Breast epithelium (tissue), 4 donors: Measurements from ENCODE around the gene SNPH. TPM values are rescaled to one million over a fixed set of nuclear protein-coding genes. Genes with fewer than 3 reads are reported as not detected.
"Not testable (repeated sequence)": the region's sequence is repeated elsewhere in the genome, so short reads cannot be mapped to it uniquely, and the experiment has no call there.

Experiments used
- DNase-seq, 2 donors: peaks; one replicate each; pipeline ENCODE4 v3.0.0-alpha.2; 2019; ENCODE audit warnings: low spot score in 2 of 2
- H3K27ac ChIP-seq, 2 donors: fragments of 200-600 bp; sonication (generic) in 1 of 2; one replicate each; pipeline ENCODE4 v1.5.1; 2016 to 2019; ENCODE audit warnings: mild to moderate bottlenecking in 1 of 2
- H3K27me3 ChIP-seq, 2 donors: fragments of 200-600 bp; sonication (generic) in 1 of 2; one replicate each; pipeline versions ENCODE4 v1.5.1 to v1.6.0; 2017 to 2019; ENCODE audit warnings: control low read depth in 1 of 2, mild to moderate bottlenecking in 1 of 2
- H3K36me3 ChIP-seq: fragments of 200-600 bp; one replicate; pipeline ENCODE4 v1.5.1; 2019
- H3K4me1 ChIP-seq, 2 donors: fragments of 200-600 bp; sonication (generic); one replicate each; pipeline ENCODE4 v1.5.1; 2016 to 2019; ENCODE audit warnings: control low read depth in 1 of 2
- H3K4me3 ChIP-seq, 3 donors: fragments of 200-600 bp; sonication (generic); 1 replicate in 2 of 3; 2 replicates in 1 of 3; pipeline ENCODE4 v1.5.1; 2016 to 2019; ENCODE audit warnings: mild to moderate bottlenecking in 3 of 3, moderate library complexity in 2 of 3
- H3K9me3 ChIP-seq, 2 donors: fragments of 200-600 bp; sonication (generic) in 1 of 2; one replicate each; pipeline ENCODE4 v1.5.1; 2016 to 2019; ENCODE audit warnings: control low read depth in 1 of 2
- POLR2A ChIP-seq: fragments of 450-650 bp; IDR thresholded peaks from one replicate; pipeline ENCODE4 v1.6.1; 2016; ENCODE audit warnings: antibody characterized with exemption, mild to moderate bottlenecking, moderate library complexity
- POLR2AphosphoS5 ChIP-seq, 3 donors: sonication (generic); formaldehyde crosslinking; IDR thresholded peaks; one replicate each; pipeline ENCODE4 v1.6.1; 2017; ENCODE audit warnings: antibody characterized with exemption in 3 of 3
- intact Hi-C: fragments of 100-400 bp; cut with DNase I; formaldehyde crosslinking; loops from one replicate; pipeline ENCODE4 v1.15.1; 2023; ENCODE audit warnings: low total_unique reads
- total RNA-seq, 3 donors: library from RNA; depleted of rRNA; stranded (reverse); fragments of >200 nt; gene quantifications; one replicate each; pipeline ENCODE4 v1.1.0, GENCODE V29; 2016
- TF ChIP-seq, protein P1 (sequence below), 3 donors: fragments of 450-650 bp; IDR thresholded peaks; one replicate each; pipeline ENCODE4 v1.5.1; 2016 to 2017; ENCODE audit warnings: antibody characterized with exemption in 3 of 3, mild to moderate bottlenecking in 3 of 3, moderate library complexity in 3 of 3

Gene SNPH
- total RNA-seq, 3 donors from 2014 or later: 2.3 to 4.0 (median 3.5) TPM

DNA sequence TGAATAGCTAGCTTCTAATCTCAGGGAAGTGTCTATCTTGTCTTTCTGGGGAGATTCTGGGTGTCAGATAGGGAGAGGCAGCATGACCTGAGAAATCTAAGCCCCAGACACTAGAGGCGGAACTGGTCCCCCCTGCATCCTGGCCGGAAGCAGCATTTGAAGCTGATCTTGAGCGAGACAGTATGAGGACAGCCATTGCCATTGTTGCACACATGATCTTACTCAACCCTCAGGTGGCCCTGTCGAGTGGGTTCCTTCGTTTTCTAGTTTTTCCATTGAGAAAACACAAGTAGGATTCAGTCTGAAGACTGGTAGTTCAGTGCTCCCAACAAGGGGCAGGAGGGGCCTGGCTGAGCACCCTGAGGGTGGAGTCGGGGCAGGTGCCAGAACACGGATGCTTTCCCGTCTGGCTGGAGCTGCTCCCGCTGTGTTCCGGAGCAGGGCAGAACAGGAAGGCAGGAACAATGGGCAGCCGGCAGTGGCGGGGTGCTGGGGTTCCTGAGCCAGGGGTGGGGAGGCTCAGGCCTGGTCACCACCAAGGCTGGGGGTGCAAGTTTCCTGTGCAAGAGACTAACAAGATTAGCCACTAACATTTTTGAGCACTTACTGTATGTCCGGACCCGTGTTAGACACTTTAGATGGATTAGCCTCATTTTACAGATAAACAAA lies 70.7 kb downstream of the SNPH start:
- Histone ChIP-seq H3K4me1 (no peaks in the 10 kb centered on the region), H3K27ac (peak overlapping the region; percentile 49 to 71), H3K4me3 (no peak overlapping the region), H3K9me3 (no peaks in the 10 kb centered on the region), H3K27me3 (no peaks in the 10 kb centered on the region), H3K36me3 (no peaks in the 10 kb centered on the region)
- peak; percentile 66 to 69 for DNase-seq
- no peak for TF ChIP-seq POLR2A
- TF ChIP-seq POLR2AphosphoS5 (IDR thresholded peaks at IDR 0.05): peak in 2 of 3 donors; percentile 58 to 68
- TF ChIP-seq, protein P1, sequence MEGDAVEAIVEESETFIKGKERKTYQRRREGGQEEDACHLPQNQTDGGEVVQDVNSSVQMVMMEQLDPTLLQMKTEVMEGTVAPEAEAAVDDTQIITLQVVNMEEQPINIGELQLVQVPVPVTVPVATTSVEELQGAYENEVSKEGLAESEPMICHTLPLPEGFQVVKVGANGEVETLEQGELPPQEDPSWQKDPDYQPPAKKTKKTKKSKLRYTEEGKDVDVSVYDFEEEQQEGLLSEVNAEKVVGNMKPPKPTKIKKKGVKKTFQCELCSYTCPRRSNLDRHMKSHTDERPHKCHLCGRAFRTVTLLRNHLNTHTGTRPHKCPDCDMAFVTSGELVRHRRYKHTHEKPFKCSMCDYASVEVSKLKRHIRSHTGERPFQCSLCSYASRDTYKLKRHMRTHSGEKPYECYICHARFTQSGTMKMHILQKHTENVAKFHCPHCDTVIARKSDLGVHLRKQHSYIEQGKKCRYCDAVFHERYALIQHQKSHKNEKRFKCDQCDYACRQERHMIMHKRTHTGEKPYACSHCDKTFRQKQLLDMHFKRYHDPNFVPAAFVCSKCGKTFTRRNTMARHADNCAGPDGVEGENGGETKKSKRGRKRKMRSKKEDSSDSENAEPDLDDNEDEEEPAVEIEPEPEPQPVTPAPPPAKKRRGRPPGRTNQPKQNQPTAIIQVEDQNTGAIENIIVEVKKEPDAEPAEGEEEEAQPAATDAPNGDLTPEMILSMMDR (IDR thresholded peaks at IDR 0.05): no peak
- intact Hi-C loops: no loop called here

DNA sequence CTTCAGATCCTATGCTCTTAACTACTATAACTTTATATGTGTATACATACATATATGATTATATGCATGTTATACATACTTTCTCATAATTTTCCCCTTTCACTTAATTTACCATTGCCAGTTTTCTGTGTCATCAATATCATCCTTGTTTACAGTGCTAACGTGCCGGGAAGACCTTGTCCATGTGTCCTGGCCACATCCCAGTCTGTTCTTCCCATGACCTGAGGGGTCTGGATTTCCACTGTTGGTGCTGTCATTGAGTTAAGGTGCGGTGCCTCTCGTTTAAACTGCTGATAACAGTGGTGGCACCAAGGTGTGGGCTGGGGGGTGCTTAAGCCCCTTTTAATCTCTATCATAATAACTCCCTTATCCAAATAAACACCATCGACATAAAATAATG lies 71.3 kb downstream of the SNPH start:
- Histone ChIP-seq H3K4me1 (no peaks in the 10 kb centered on the region), H3K36me3 (no peaks in the 10 kb centered on the region), H3K9me3 (no peaks in the 10 kb centered on the region), H3K4me3 (no peak overlapping the region), H3K27me3 (no peaks in the 10 kb centered on the region), H3K27ac (peak overlapping the region; percentile 49 to 71)
- TF ChIP-seq POLR2AphosphoS5 (IDR thresholded peaks at IDR 0.05) (no peak), POLR2A (no peak)
- intact Hi-C loops: no loop called here
- DNase-seq: no peak

DNA sequence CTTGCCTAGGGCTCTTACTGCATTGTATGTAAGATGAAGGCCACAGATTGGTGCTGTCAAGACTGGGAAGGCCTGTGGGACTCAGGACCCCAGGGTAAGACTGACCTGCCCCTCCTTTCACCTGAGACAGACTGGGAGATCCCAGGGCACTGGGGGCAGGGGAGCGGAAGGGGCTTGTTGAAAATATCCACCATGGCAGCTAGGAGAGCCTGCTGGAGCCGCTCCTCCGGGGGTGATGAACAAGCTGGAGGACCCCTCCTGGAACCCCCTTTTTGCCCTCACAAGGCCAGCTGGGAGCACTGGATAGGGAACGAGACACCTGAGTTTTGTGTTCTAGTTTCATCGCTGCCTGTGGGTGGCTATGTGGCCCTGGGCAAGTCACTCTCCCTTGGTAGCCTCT lies 72.0 kb downstream of the SNPH start:
- no peak for DNase-seq

DNA sequence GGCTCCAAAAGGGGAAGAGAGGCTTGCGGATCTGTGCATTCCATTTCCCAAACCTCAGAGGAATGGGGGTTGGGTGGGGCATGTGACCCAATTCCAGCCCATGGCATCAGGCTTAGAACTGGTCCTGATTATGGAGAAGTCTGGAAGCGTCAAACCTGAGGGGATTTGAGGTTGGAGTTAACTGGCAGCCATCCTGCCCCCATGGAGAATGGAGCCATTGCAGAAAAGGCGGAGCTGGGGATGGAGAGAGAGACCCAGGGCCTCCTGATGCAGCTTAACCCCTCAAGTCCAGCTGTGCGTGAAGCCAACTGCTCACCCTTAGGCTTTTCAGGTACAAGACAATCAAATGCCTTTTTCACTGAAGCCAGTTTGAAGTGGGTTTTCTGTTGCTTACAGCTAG lies 72.7 kb downstream of the SNPH start:
- Histone ChIP-seq H3K27me3 (no peaks in the 10 kb centered on the region), H3K27ac (no peak overlapping the region), H3K4me3 (no peak overlapping the region), H3K4me1 (no peaks in the 10 kb centered on the region), H3K36me3 (no peaks in the 10 kb centered on the region), H3K9me3 (no peaks in the 10 kb centered on the region)
- intact Hi-C loops: no loop called here
- DNase-seq: peak in 1 of 2 donors; percentile 4
- TF ChIP-seq POLR2AphosphoS5 (IDR thresholded peaks at IDR 0.05) (no peak), POLR2A (no peak)
- TF ChIP-seq, protein P1 (IDR thresholded peaks at IDR 0.05): no peak

More for the DNA sequence above, 72.0 kb downstream of the SNPH start:
- intact Hi-C loops: no loop called here
- Histone ChIP-seq H3K27ac (peak overlapping the region in 1 of 2 donors; percentile 71), H3K9me3 (no peaks in the 10 kb centered on the region), H3K4me1 (no peaks in the 10 kb centered on the region), H3K36me3 (no peaks in the 10 kb centered on the region), H3K27me3 (no peaks in the 10 kb centered on the region), H3K4me3 (no peak overlapping the region)
- TF ChIP-seq POLR2AphosphoS5 (IDR thresholded peaks at IDR 0.05): no peak
- TF ChIP-seq POLR2A: no peak
- TF ChIP-seq, protein P1 (IDR thresholded peaks at IDR 0.05): no peak

DNA sequence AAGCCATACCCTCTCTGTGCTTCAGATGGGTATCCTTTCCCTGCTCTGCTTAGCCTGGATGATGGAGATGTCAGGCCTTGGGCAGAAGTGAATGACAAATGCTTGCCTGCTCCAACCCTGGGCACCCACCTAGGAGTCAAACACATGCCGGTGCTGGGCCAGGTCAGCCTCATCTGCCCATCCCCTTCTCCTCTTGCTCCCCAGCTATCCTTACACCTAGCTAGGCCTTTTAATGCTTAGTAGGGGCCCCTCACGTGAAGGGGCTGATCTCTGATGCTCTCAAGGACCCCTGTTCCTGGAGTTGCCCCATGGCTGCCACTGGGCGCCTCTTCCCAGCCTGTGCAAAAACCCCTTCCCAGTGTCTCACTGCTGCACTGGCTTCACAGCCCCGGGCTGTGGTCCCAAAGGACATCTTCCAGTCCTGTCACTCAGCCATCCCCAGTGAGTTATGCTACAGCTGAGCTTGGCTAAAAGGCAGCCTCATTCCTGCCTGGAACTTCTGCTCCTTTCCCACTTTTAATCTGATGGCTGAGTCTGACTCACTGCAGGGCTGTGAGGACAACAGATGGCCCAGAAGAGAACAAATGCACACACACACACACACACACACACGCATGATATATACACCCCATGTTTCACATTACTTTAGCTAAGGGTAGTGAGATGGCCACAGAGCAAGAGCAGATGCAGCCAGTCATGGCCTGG lies 75.6 kb downstream of the SNPH start:
- TF ChIP-seq POLR2A: no peak
- no peak for TF ChIP-seq POLR2AphosphoS5 (IDR thresholded peaks at IDR 0.05)
- TF ChIP-seq, protein P1 (IDR thresholded peaks at IDR 0.05): no peak
- Histone ChIP-seq H3K9me3 (peaks cover 0 to under 1% of the 10 kb centered on the region in 2 donors), H3K27me3 (no peaks in the 10 kb centered on the region), H3K4me1 (no peaks in the 10 kb centered on the region), H3K36me3 (no peaks in the 10 kb centered on the region), H3K27ac (no peak overlapping the region), H3K4me3 (no peak overlapping the region)
- DNase-seq: no peak
- intact Hi-C loops: no loop called here

DNA sequence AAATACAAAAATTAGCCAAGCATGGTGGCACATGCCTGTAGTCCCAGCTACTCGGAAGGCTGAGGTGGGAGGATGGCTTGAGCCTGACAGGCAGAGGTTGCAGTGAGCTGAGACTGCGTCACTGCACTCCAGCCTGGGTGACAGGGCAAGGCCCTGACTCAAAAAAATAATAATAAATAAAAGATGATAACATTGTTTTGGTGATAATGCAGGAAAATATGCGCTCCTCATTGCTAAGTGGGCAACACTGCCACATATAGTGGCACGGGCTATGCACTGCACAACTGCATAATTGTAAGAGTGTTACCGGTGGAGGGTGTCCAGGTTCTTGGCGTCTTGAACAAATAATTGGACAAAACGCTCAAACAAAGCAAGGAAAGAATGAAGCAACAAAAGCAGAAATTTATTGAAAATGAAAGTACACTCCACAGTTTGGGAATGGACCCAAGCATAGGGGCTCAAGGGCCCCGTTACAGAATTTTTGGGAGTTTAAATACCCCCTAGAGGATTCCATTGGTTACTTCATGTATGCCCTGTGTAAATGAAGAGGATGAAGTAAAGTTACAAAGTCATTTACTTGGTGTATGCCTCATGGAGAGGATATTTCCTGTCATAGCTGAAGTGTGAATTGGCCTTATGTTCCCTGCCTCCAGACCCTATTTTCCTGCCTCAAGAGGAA lies 77.5 kb downstream of the SNPH start:
- H3K27ac ChIP-seq, intact Hi-C loops: not testable (repeated sequence)

More for the DNA sequence above, 77.5 kb downstream of the SNPH start:
- H3K9me3 ChIP-seq: peaks cover 0 to 17% of the 10 kb centered on the region in 2 donors
- not testable (repeated sequence) for H3K4me3 ChIP-seq, H3K36me3 ChIP-seq, H3K4me1 ChIP-seq, H3K27me3 ChIP-seq
- peak in 1 of 2 donors; percentile 6 for DNase-seq
